A549 (cell line): ENCODE measurements around the gene CACTIN. TPM values are rescaled to one million over a fixed set of nuclear protein-coding genes. Genes with fewer than 3 reads are reported as not detected.

ENCODE experiments used
- ATAC-seq, 2 experiments: fragments of 200-7000 bp in 1 of 2; fragments of >200 bp in 1 of 2; cut with Nextera tagmentation in 1 of 2; cut with Tn5 transposase in 1 of 2; 3 replicates each; pipeline versions ENCODE4 v1.8.0 to v1.9.1; 2018 to 2020; ENCODE audit warnings: mild to moderate bottlenecking in 1 of 2, moderate library complexity in 1 of 2
- CTCF ChIA-PET: fragments of 300-600 bp; sonication (Branson Sonifier 250); formaldehyde crosslinking; extraction: SDS; loops from one replicate; lab custom pipeline; 2021; ENCODE audit warnings: antibody characterized with exemption, inconsistent platforms; lab: Yijun Ruan, JAX
- POLR2A ChIA-PET: fragments of 350-600 bp; formaldehyde crosslinking; extraction: SDS; loops from one replicate; lab custom pipeline; 2021; ENCODE audit warnings: antibody characterized with exemption, inconsistent platforms; lab: Yijun Ruan, JAX
- DNase-seq, 2 experiments: peaks; one replicate each; pipeline versions ENCODE4 v3.0.0 to v3.0.0-alpha.2; 2011 to 2016; ENCODE audit warnings: low read depth in 1 of 2, low spot score in 1 of 2
- FAIRE-seq: peaks from 2 replicates; lab custom pipeline; 2011; peaks lifted over from hg19 to GRCh38; lab: Jason Lieb, UNC
- H3K27ac ChIP-seq, 2 experiments: fragments of >200 bp; sonication (Bioruptor Twin); formaldehyde crosslinking; 3 replicates each; pipeline ENCODE4 v1.5.1; 2016 to 2017
- H3K4me1 ChIP-seq: fragments of >200 bp; sonication (Bioruptor Twin); formaldehyde crosslinking; 3 replicates; pipeline ENCODE4 v1.6.1; 2016
- H3K4me2 ChIP-seq: fragments of >200 bp; sonication (Bioruptor Twin); formaldehyde crosslinking; 3 replicates; pipeline ENCODE4 v1.6.1; 2016
- H3K4me3 ChIP-seq: fragments of >200 bp; sonication (Bioruptor Twin); formaldehyde crosslinking; 3 replicates; pipeline ENCODE4 v1.5.1; 2016
- H3K9me3 ChIP-seq: fragments of >200 bp; sonication (Bioruptor Twin); formaldehyde crosslinking; 3 replicates; pipeline ENCODE4 v1.6.1; 2016
- BHLHE40 ChIP-seq: IDR thresholded peaks from 2 replicates; pipeline ENCODE4 v1.6.1; 2012; ENCODE audit warnings: low read depth, low read length, inconsistent platforms
- CBX2 ChIP-seq: fragments of 200-600 bp; sonication (generic); IDR thresholded peaks from 2 replicates; pipeline ENCODE4 v1.6.1; 2016; ENCODE audit warnings: low read depth, mild to moderate bottlenecking, borderline replicate concordance
- CEBPB ChIP-seq, 2 experiments: fragments of >200 bp in 1 of 2; sonication (Bioruptor Twin) in 1 of 2; formaldehyde crosslinking in 1 of 2; IDR thresholded peaks; 2 replicates each; pipeline ENCODE4 v1.6.1; 2012 to 2016
- EHF ChIP-seq: fragments of 250-450 bp; sonication (Bioruptor Pico); IDR thresholded peaks from 2 replicates; pipeline ENCODE4 v1.5.0; 2020; ENCODE audit warnings: mild to moderate bottlenecking
- FOSB ChIP-seq: fragments of 250-450 bp; sonication (Bioruptor Pico); IDR thresholded peaks from 2 replicates; pipeline ENCODE4 v1.5.0; 2020; ENCODE audit warnings: mild to moderate bottlenecking, moderate library complexity
- FOSL2 ChIP-seq, 2 experiments: fragments of 450-650 bp in 1 of 2; fragments of >200 bp in 1 of 2; sonication (Bioruptor Twin) in 1 of 2; formaldehyde crosslinking; IDR thresholded peaks; 2 replicates each; pipeline versions ENCODE4 v1.5.0 to v1.6.1; 2016 to 2020; ENCODE audit warnings: mild to moderate bottlenecking in 1 of 2, moderate library complexity in 1 of 2
- FOXS1 ChIP-seq: fragments of 250-450 bp; sonication (Bioruptor Pico); IDR thresholded peaks from 2 replicates; pipeline ENCODE4 v1.5.0; 2020; ENCODE audit warnings: mild to moderate bottlenecking, moderate library complexity
- HEYL ChIP-seq: fragments of 250-450 bp; sonication (Bioruptor Pico); IDR thresholded peaks from 2 replicates; pipeline ENCODE4 v1.8.0; 2021; ENCODE audit warnings: mild to moderate bottlenecking, moderate library complexity
- HOXB13 ChIP-seq: fragments of 250-450 bp; sonication (Bioruptor Pico); IDR thresholded peaks from 2 replicates; pipeline ENCODE4 v1.5.0; 2020; ENCODE audit warnings: low read depth, mild to moderate bottlenecking, moderate library complexity
- JUN ChIP-seq, 2 experiments: fragments of >200 bp; sonication (Bioruptor Twin); formaldehyde crosslinking; IDR thresholded peaks; 2 replicates in 1 of 2; 3 replicates in 1 of 2; pipeline ENCODE4 v1.6.1; 2016 to 2017
- JUNB ChIP-seq: fragments of >200 bp; sonication (Bioruptor Twin); formaldehyde crosslinking; IDR thresholded peaks from 2 replicates; pipeline ENCODE4 v1.6.1; 2016
- NPAS2 ChIP-seq: fragments of 250-450 bp; sonication (Bioruptor Pico); IDR thresholded peaks from 2 replicates; pipeline ENCODE4 v1.8.0; 2022; ENCODE audit warnings: mild to moderate bottlenecking, moderate library complexity, borderline replicate concordance
- NR3C1 ChIP-seq: fragments of >200 bp; sonication (Bioruptor Twin); formaldehyde crosslinking; IDR thresholded peaks from 3 replicates; pipeline ENCODE4 v1.6.1; 2017
- PBX3 ChIP-seq: IDR thresholded peaks from 2 replicates; pipeline ENCODE4 v1.6.1; 2012
- RARB ChIP-seq: fragments of 250-450 bp; sonication (Bioruptor Pico); IDR thresholded peaks from 2 replicates; pipeline ENCODE4 v1.8.0; 2021; ENCODE audit warnings: mild to moderate bottlenecking, moderate library complexity
- RCOR1 ChIP-seq: fragments of 150-350 bp; IDR thresholded peaks from 2 replicates; pipeline ENCODE4 v1.6.1; 2014; ENCODE audit warnings: antibody characterized with exemption, low read length, low read depth
- RFX5 ChIP-seq: fragments of 450-650 bp; IDR thresholded peaks from 2 replicates; pipeline ENCODE4 v1.7.1; 2014; ENCODE audit warnings: antibody characterized with exemption, mild to moderate bottlenecking, moderate library complexity
- TFCP2L1 ChIP-seq: fragments of 250-450 bp; sonication (Bioruptor Pico); IDR thresholded peaks from 2 replicates; pipeline ENCODE4 v1.5.0; 2021; ENCODE audit warnings: mild to moderate bottlenecking
- TP53 ChIP-seq: fragments of 250-450 bp; sonication (Bioruptor Pico); IDR thresholded peaks from 2 replicates; pipeline ENCODE4 v1.5.0; 2021; ENCODE audit warnings: mild to moderate bottlenecking, moderate library complexity
- ZFP36 ChIP-seq: fragments of 450-650 bp; IDR thresholded peaks from 2 replicates; pipeline ENCODE4 v1.6.1; 2014; ENCODE audit warnings: borderline replicate concordance; ENCODE audit not compliant: partially characterized antibody
- WGBS: methylation state at CpG from one replicate; pipeline ENCODE4 v1.1.6; 2017; ENCODE audit errors: missing lambda C conversion rate; 5-methylcytosine and 5-hydroxymethylcytosine counted together
- polyA plus RNA-seq, 4 experiments: library from polyadenylated mRNA; depleted of rRNA in 3 of 4; stranded (reverse); fragments of >200 nt; fragmentation: RNase III in 1 of 4; extraction: RNeasy Plus Mini Kit Qiagen cat#74134 plus additional on column Dnase treatment in 1 of 4; gene quantifications; 2 replicates in 3 of 4; 3 replicates in 1 of 4; pipeline ENCODE4 v1.2.3, GENCODE V29; 2011 to 2017

The CACTIN gene
- polyA plus RNA-seq, 2 of the 4 experiments (the other 2 are of a cell fraction), result 8.3 to 14.9 TPM

- TF ChIP-seq FOSB, result no peak
- TF ChIP-seq EHF, result no peak
- TF ChIP-seq CEBPB (IDR thresholded peaks at IDR 0.05), result no peak
- TF ChIP-seq JUN (IDR thresholded peaks at IDR 0.05), result no peak
- no peak for TF ChIP-seq NR3C1
- no peak for TF ChIP-seq FOXS1 (CRISPR knock-in tag)
- no peak for TF ChIP-seq TP53 (CRISPR knock-in tag)
Measured at GRCh38 chr19:3620145-3620816, 6.3 kb downstream of the CACTIN start (continued).

GRCh38 chr19:3619631-3620012 lies 7.0 kb downstream of the CACTIN start:
- 85% methylated on average over 11 of the region's 17 CpGs for WGBS
- Histone ChIP-seq H3K4me1 (no peaks in the 10 kb centered on the region), H3K4me2 (no peak overlapping the region), H3K4me3 (no peak overlapping the region), H3K9me3 (no peaks in the 10 kb centered on the region), H3K27ac (no peak overlapping the region)
- CTCF ChIA-PET, result interaction anchor here (0.6 to 2.5 kb wide), 10 partner anchors 8 to 75 kb away, joined by 3 to 16 read pairs (median 4); no protein-coding TSS in a partner anchor
- TF ChIP-seq FOSL2 (IDR thresholded peaks at IDR 0.05) (no peak), FOSL2 (CRISPR knock-in tag; IDR thresholded peaks at IDR 0.05) (no peak), FOXS1 (CRISPR knock-in tag) (no peak), NPAS2 (CRISPR knock-in tag) (no peak), RCOR1 (no peak), ZFP36 (no peak), TFCP2L1 (no peak), HOXB13 (CRISPR knock-in tag) (no peak), PBX3 (no peak), CBX2 (no peak), RARB (CRISPR knock-in tag) (no peak), RFX5 (no peak)
- DNase-seq (no peak), FAIRE-seq (no peak), ATAC-seq (peak in 1 of 2 experiments; percentile 14; a peak in 2 of 6 replicates)
- POLR2A ChIA-PET, result no interaction called here

- FAIRE-seq (no peak), DNase-seq (no peak), ATAC-seq (peak in 1 of 2 experiments; percentile 15; a peak in 2 of 6 replicates)
- Histone ChIP-seq H3K4me1 (no peaks in the 10 kb centered on the region), H3K27ac (no peak overlapping the region), H3K9me3 (no peaks in the 10 kb centered on the region), H3K4me2 (no peak overlapping the region), H3K4me3 (no peak overlapping the region)
- WGBS, result 78% methylated on average over 12 of the region's 31 CpGs
- TF ChIP-seq ZFP36 (peak; percentile 72), TP53 (CRISPR knock-in tag) (no peak), RFX5 (no peak), JUNB (no peak), BHLHE40 (no peak), HEYL (CRISPR knock-in tag) (no peak)
- ChIA-PET CTCF (interaction anchor here (0.6 to 2.5 kb wide), 15 partner anchors 9 to 132 kb away, joined by 3 to 16 read pairs (median 4); no protein-coding TSS in a partner anchor), POLR2A (no interaction called here)
Measured at GRCh38 chr19:3618811-3619630, 7.6 kb downstream of the CACTIN start.
